Activated naive CD8-positive, alpha-beta T cell (primary cell): ENCODE results near the gene POLR2L.

Source experiments
- H3K27ac Mint-ChIP-seq: one replicate; pipeline ENCODE4 v1.8.0; 2021; ENCODE audit warnings: mixed read lengths
- H3K27me3 Mint-ChIP-seq: one replicate; pipeline ENCODE4 v1.8.0; 2021; ENCODE audit warnings: mixed read lengths
- H3K36me3 Mint-ChIP-seq: one replicate; pipeline ENCODE4 v1.8.0; 2021; ENCODE audit warnings: mixed read lengths
- H3K4me1 Mint-ChIP-seq: one replicate; pipeline ENCODE4 v1.8.0; 2021; ENCODE audit warnings: low read depth, mixed read lengths
- H3K4me3 Mint-ChIP-seq: one replicate; pipeline ENCODE4 v1.8.0; 2021; ENCODE audit warnings: mild to moderate bottlenecking, mixed read lengths
- H3K9me3 Mint-ChIP-seq: one replicate; pipeline ENCODE4 v1.8.0; 2021; ENCODE audit warnings: low read depth, mixed read lengths

POLR2L gene

GRCh38 chr11:839875-840617 is 2.3 kb downstream of the POLR2L start:
- H3K36me3 Mint-ChIP-seq: no peaks in the 10 kb centered on the region
- H3K4me1 Mint-ChIP-seq: peaks cover 21% of the 10 kb centered on the region
- H3K4me3 Mint-ChIP-seq: peak overlapping the region; percentile 88
- no peaks in the 10 kb centered on the region for H3K9me3 Mint-ChIP-seq
- H3K27ac Mint-ChIP-seq: no peak overlapping the region
- H3K27me3 Mint-ChIP-seq: no peaks in the 10 kb centered on the region

GRCh38 chr11:839280-839623 is 3.1 kb downstream of the POLR2L start:
- H3K4me1 Mint-ChIP-seq: peaks cover 18% of the 10 kb centered on the region
- no peaks in the 10 kb centered on the region for H3K27me3 Mint-ChIP-seq
- H3K4me3 Mint-ChIP-seq: no peak overlapping the region
- H3K9me3 Mint-ChIP-seq: no peaks in the 10 kb centered on the region
- no peak overlapping the region for H3K27ac Mint-ChIP-seq
- no peaks in the 10 kb centered on the region for H3K36me3 Mint-ChIP-seq

GRCh38 chr11:838441-839279 is 3.7 kb downstream of the POLR2L start:
- no peaks in the 10 kb centered on the region for H3K9me3 Mint-ChIP-seq
- H3K27ac Mint-ChIP-seq: no peak overlapping the region
- H3K27me3 Mint-ChIP-seq: no peaks in the 10 kb centered on the region
- H3K36me3 Mint-ChIP-seq: no peaks in the 10 kb centered on the region
- H3K4me1 Mint-ChIP-seq: peaks cover 19% of the 10 kb centered on the region
- peak overlapping the region; percentile 32 for H3K4me3 Mint-ChIP-seq

- no peak overlapping the region for H3K4me3 Mint-ChIP-seq
- no peaks in the 10 kb centered on the region for H3K36me3 Mint-ChIP-seq
- no peak overlapping the region for H3K27ac Mint-ChIP-seq
- no peaks in the 10 kb centered on the region for H3K9me3 Mint-ChIP-seq
- peaks cover 17% of the 10 kb centered on the region for H3K4me1 Mint-ChIP-seq
- H3K27me3 Mint-ChIP-seq: no peaks in the 10 kb centered on the region
These were observed 4.4 kb downstream of the POLR2L start for GRCh38 chr11:837990-838307.

- Mint-ChIP-seq H3K36me3 (no peaks in the 10 kb centered on the region), H3K27me3 (no peaks in the 10 kb centered on the region), H3K27ac (no peak overlapping the region), H3K4me1 (peaks cover 17% of the 10 kb centered on the region), H3K9me3 (no peaks in the 10 kb centered on the region), H3K4me3 (no peak overlapping the region)
These were observed 4.9 kb downstream of the POLR2L start for GRCh38 chr11:837189-837989.

- Mint-ChIP-seq H3K4me3 (no peak overlapping the region), H3K4me1 (peaks cover 20% of the 10 kb centered on the region), H3K36me3 (no peaks in the 10 kb centered on the region), H3K27ac (no peak overlapping the region), H3K27me3 (no peaks in the 10 kb centered on the region), H3K9me3 (no peaks in the 10 kb centered on the region)
These were observed 5.6 kb downstream of the POLR2L start for GRCh38 chr11:836700-837099.

GRCh38 chr11:836274-836673 is 6.1 kb downstream of the POLR2L start:
- H3K4me3 Mint-ChIP-seq: no peak overlapping the region
- H3K4me1 Mint-ChIP-seq: peaks cover 20% of the 10 kb centered on the region
- H3K36me3 Mint-ChIP-seq: no peaks in the 10 kb centered on the region
- no peaks in the 10 kb centered on the region for H3K27me3 Mint-ChIP-seq
- H3K27ac Mint-ChIP-seq: no peak overlapping the region
- H3K9me3 Mint-ChIP-seq: no peaks in the 10 kb centered on the region

GRCh38 chr11:834371-835316 is 7.7 kb downstream of the POLR2L start:
- peak overlapping the region; percentile 73 for H3K4me3 Mint-ChIP-seq
- no peaks in the 10 kb centered on the region for H3K36me3 Mint-ChIP-seq
- H3K27ac Mint-ChIP-seq: no peak overlapping the region
- no peaks in the 10 kb centered on the region for H3K27me3 Mint-ChIP-seq
- no peaks in the 10 kb centered on the region for H3K9me3 Mint-ChIP-seq
- H3K4me1 Mint-ChIP-seq: peaks cover 9% of the 10 kb centered on the region

- H3K4me3 Mint-ChIP-seq: peak overlapping the region; percentile 73
- H3K36me3 Mint-ChIP-seq: no peaks in the 10 kb centered on the region
- no peaks in the 10 kb centered on the region for H3K27me3 Mint-ChIP-seq
- H3K4me1 Mint-ChIP-seq: peaks cover 16% of the 10 kb centered on the region
- H3K27ac Mint-ChIP-seq: no peak overlapping the region
- H3K9me3 Mint-ChIP-seq: no peaks in the 10 kb centered on the region
These were observed 8.4 kb downstream of the POLR2L start for GRCh38 chr11:833849-834311.

- peak overlapping the region; percentile 20 for H3K4me3 Mint-ChIP-seq
- no peaks in the 10 kb centered on the region for H3K27me3 Mint-ChIP-seq
- H3K4me1 Mint-ChIP-seq: peaks cover 18% of the 10 kb centered on the region
- H3K9me3 Mint-ChIP-seq: no peaks in the 10 kb centered on the region
- no peak overlapping the region for H3K27ac Mint-ChIP-seq
- H3K36me3 Mint-ChIP-seq: no peaks in the 10 kb centered on the region
These were observed 9.1 kb downstream of the POLR2L start for GRCh38 chr11:833114-833791.

GRCh38 chr11:832529-833113 is 9.7 kb downstream of the POLR2L start, which contains the start of gene CD151:
Gene CD151 (plus strand): TSS chr11:832952. CDS start chr11:836070, 3,118 bp downstream.
- no peaks in the 10 kb centered on the region for H3K9me3 Mint-ChIP-seq
- H3K27me3 Mint-ChIP-seq: peaks cover 1% of the 10 kb centered on the region
- H3K36me3 Mint-ChIP-seq: no peaks in the 10 kb centered on the region
- H3K4me3 Mint-ChIP-seq: peak within 1 kb of the TSS; percentile 73
- H3K27ac Mint-ChIP-seq: no peak within 1 kb of the TSS
- H3K4me1 Mint-ChIP-seq: peaks cover 21% of the 10 kb centered on the region

- Mint-ChIP-seq H3K36me3 (no peaks in the 10 kb centered on the region), H3K27ac (no peak overlapping the region), H3K27me3 (peaks cover 2% of the 10 kb centered on the region), H3K9me3 (no peaks in the 10 kb centered on the region), H3K4me3 (peak overlapping the region; percentile 64), H3K4me1 (peaks cover 23% of the 10 kb centered on the region)
These were observed 10.3 kb downstream of the POLR2L start for GRCh38 chr11:831961-832528.
